Stimulated activated CD8-positive, alpha-beta memory T cell treated with anti-CD3 and anti-CD28 coated beads, Interleukin-7, amount 100 ng/mL, for 1 hour (primary cell): Measurements from ENCODE around the gene TLNRD1.

ENCODE experiments used
- DNase-seq, 2 donors: peaks; one replicate each; pipeline ENCODE4 v3.0.0-alpha.2; 2020; ENCODE audit warnings: low read depth in 2 of 2

TLNRD1 gene

GRCh38 chr15:81002009-81002330, 1.2 kb downstream of the TLNRD1 start:
- DNase-seq: no peak

- DNase-seq: no peak
These were observed 1.8 kb downstream of the TLNRD1 start for GRCh38 chr15:81002331-81003096.

- no peak for DNase-seq
These were observed 2.3 kb downstream of the TLNRD1 start for GRCh38 chr15:81003097-81003350.

- no peak for DNase-seq
These were observed 5.4 kb downstream of the TLNRD1 start for GRCh38 chr15:81006124-81006523.

- DNase-seq: no peak
These were observed 6.8 kb downstream of the TLNRD1 start for GRCh38 chr15:81007428-81008064.

- no peak for DNase-seq
These were observed 7.6 kb downstream of the TLNRD1 start for GRCh38 chr15:81008312-81008711.

- no peak for DNase-seq
These were observed 9.4 kb downstream of the TLNRD1 start for GRCh38 chr15:81010086-81010485.

- no peak for DNase-seq
These were observed 10.9 kb downstream of the TLNRD1 start for GRCh38 chr15:81011593-81011992.

GRCh38 chr15:81012588-81012987, 11.9 kb downstream of the TLNRD1 start:
- no peak for DNase-seq

GRCh38 chr15:81013396-81013929, 12.7 kb downstream of the TLNRD1 start:
- no peak for DNase-seq

GRCh38 chr15:81014446-81015093, 13.8 kb downstream of the TLNRD1 start:
- no peak for DNase-seq

- no peak for DNase-seq
These were observed 15.1 kb downstream of the TLNRD1 start for GRCh38 chr15:81015621-81016488.

GRCh38 chr15:81016489-81017068, 15.9 kb downstream of the TLNRD1 start:
- DNase-seq: no peak

- no peak for DNase-seq
These were observed 17.5 kb downstream of the TLNRD1 start for GRCh38 chr15:81018197-81018596.

- DNase-seq: no peak
These were observed 20.6 kb downstream of the TLNRD1 start for GRCh38 chr15:81021321-81021720.

- no peak for DNase-seq
These were observed 23.0 kb downstream of the TLNRD1 start for GRCh38 chr15:81023483-81024264.

GRCh38 chr15:81024265-81024872, 23.6 kb downstream of the TLNRD1 start:
- DNase-seq: no peak

GRCh38 chr15:81024936-81025335, 24.2 kb downstream of the TLNRD1 start:
- no peak for DNase-seq

- DNase-seq: no peak
These were observed 25.1 kb downstream of the TLNRD1 start for GRCh38 chr15:81025721-81026370.
